ENCODE results near the gene SMPD3. TPM values are rescaled to one million over a fixed set of nuclear protein-coding genes. Genes with fewer than 3 reads are reported as not detected.

Gene SMPD3
- total and polyA plus RNA-seq, 7 donors = 0.04 to 0.21 (median 0.08) TPM

DNA sequence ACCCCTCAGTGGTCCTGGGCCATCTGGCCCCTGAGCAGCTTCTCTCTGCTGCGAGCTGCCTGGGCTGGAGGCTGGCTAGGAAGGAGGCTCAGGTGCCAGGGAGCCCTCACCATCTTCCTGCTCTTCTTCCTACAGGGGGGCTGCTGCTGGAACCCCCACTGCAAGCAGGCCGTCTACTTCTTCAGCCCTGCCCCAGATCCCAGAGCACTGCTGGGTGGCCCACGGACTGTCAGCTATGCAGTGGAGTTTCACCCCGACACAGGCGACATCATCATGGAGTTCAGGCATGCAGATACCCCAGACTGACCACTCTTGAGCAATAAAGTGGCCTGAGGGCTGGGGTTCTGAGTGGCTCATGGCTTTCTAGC, 91.4 kb downstream of the SMPD3 start:
- H3K4me3 ChIP-seq = no peak overlapping the region
- peaks cover 6 to 88% of the 10 kb centered on the region in 2 donors for H3K36me3 ChIP-seq (ENCODE audit: insufficient read depth in 1 of 2, low read depth in 1 of 2)
- intact Hi-C loops (cut with DNase I) = no loop called here
- H3K27me3 ChIP-seq (ENCODE audit: insufficient read depth in 3 of 3, low read length in 2 of 3) = no peaks in the 10 kb centered on the region
- no peaks in the 10 kb centered on the region for H3K9me3 ChIP-seq
- ATAC-seq (no peak), DNase-seq (no peak)
- no peak overlapping the region for H3K27ac ChIP-seq
- 90 to 97% (median 91%) methylated on average over 5 of the region's 5 CpGs for WGBS, 3 donors
- TF ChIP-seq, protein P1, sequence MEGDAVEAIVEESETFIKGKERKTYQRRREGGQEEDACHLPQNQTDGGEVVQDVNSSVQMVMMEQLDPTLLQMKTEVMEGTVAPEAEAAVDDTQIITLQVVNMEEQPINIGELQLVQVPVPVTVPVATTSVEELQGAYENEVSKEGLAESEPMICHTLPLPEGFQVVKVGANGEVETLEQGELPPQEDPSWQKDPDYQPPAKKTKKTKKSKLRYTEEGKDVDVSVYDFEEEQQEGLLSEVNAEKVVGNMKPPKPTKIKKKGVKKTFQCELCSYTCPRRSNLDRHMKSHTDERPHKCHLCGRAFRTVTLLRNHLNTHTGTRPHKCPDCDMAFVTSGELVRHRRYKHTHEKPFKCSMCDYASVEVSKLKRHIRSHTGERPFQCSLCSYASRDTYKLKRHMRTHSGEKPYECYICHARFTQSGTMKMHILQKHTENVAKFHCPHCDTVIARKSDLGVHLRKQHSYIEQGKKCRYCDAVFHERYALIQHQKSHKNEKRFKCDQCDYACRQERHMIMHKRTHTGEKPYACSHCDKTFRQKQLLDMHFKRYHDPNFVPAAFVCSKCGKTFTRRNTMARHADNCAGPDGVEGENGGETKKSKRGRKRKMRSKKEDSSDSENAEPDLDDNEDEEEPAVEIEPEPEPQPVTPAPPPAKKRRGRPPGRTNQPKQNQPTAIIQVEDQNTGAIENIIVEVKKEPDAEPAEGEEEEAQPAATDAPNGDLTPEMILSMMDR (IDR thresholded peaks at IDR 0.05) = no peak
- no peaks in the 10 kb centered on the region for H3K4me1 ChIP-seq

DNA sequence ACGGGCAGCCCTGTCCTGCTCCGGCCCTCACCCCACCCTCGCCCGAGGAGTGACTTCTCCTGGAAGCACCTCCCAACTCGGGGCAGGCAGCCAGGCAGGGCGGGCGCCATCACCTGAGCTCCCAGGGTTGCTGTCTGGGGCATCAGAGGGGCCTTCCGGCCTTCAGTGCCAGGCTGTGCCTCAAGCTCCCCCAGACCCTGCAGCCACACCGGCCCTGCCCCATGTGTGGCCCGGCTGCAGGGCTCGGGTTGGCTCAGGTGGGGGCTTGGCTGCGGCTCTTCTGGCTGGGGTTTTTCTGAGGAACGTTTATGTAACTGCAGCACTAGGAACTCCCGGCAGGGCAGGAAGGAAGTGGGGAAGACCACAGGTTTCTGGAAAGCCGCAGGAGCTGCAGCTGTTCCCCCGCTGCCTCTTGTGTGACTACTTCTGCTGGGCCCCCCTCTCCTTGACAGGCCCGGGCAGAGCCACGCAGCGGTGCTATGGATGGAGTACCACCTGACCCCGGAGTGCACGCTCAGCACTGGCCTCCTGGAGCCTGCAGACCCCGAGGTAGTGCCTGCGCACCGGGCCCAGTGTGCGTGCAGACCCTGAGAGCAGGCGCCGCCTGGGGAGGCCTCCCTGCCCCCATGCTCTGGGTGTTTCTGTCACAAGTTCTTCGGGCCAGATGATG, 91.9 kb downstream of the SMPD3 start:
- intact Hi-C loops (cut with DNase I) = no loop called here
- peaks cover 6 to 93% of the 10 kb centered on the region in 2 donors for H3K36me3 ChIP-seq (ENCODE audit: insufficient read depth in 1 of 2, low read depth in 1 of 2)
- no peaks in the 10 kb centered on the region for H3K27me3 ChIP-seq (ENCODE audit: insufficient read depth in 3 of 3, low read length in 2 of 3)
- ATAC-seq (no peak), DNase-seq (no peak)
- H3K4me1 ChIP-seq = no peaks in the 10 kb centered on the region
- TF ChIP-seq, protein P1 (IDR thresholded peaks at IDR 0.05) = no peak
- H3K4me3 ChIP-seq = no peak overlapping the region
- no peak overlapping the region for H3K27ac ChIP-seq
- no peaks in the 10 kb centered on the region for H3K9me3 ChIP-seq
- WGBS, 3 donors = 73 to 85% (median 76%) methylated on average over 27 to 28 of the region's 28 CpGs

DNA sequence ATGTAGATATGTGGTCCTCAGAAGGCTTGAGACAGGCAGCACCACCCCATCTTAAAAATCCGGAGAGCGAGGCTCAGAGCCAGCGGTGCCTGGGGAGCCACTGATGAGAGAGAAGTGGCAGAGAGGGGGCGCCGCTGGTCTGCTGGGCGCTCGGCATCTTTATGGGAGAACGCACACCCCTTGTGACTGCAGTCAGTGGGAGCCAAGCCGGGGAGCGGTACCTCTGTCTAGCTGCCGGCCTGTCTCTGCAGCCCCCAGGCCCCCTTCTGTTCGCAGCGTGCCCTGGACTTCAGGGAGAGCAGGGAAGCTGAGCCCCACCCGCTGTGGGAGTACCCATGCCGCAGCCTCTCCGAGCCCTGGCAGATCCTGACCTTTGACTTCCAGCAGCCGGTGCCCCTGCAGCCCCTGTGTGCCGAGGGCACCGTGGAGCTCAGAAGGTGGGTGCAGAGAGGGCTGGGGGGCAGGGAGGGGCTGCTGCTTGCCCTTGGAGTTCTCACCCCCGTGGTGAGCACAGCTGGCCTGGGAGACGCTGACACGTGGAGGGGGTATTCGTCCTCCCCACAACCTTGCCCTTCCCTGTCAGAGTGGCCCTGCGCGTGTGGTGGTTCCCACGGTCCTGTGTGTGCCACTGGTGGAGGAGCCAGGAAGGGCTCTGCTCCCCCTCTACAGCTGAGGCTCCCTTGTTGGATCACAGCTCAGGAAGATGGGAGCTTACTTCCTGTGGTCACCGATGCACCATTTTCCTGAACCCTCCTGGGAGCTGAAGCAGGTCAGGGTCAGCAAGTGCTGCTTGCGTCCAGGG, 92.7 kb downstream of the SMPD3 start:
- ATAC-seq (no peak), DNase-seq (no peak)
- no peaks in the 10 kb centered on the region for H3K27me3 ChIP-seq (ENCODE audit: insufficient read depth in 3 of 3, low read length in 2 of 3)
- H3K4me1 ChIP-seq = no peaks in the 10 kb centered on the region
- intact Hi-C loops (cut with DNase I) = no loop called here
- H3K27ac ChIP-seq = no peak overlapping the region
- H3K4me3 ChIP-seq = no peak overlapping the region
- TF ChIP-seq, protein P1 (IDR thresholded peaks at IDR 0.05) = no peak
- 84 to 86% (median 84%) methylated on average over 28 of the region's 28 CpGs for WGBS, 3 donors
- H3K36me3 ChIP-seq (ENCODE audit: insufficient read depth in 1 of 2, low read depth in 1 of 2) = peaks cover 6 to 96% of the 10 kb centered on the region in 2 donors
- no peaks in the 10 kb centered on the region for H3K9me3 ChIP-seq

DNA sequence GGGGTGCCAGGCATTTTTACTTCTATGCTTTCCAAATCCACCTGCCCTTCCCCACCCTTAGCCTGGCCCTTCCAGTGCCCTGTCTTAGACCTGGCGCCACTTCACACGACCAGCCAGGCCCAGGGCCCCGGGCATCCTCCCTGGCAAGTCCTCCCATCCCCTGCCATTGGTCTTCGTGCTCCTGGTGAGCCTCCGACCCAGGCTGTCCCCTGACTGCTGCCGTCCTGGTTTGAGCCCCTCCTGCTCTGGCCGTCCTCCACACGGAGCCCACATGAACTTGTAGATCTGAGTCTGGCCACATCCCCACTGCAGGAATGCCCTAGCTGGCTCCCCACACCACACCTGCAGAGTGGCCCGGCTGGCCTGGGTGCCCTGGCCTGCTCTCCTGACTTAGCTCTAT, 93.5 kb downstream of the SMPD3 start:
- intact Hi-C loops (cut with DNase I) = no loop called here
- DNase-seq (no peak), ATAC-seq (no peak)
- peaks cover 6 to 98% of the 10 kb centered on the region in 2 donors for H3K36me3 ChIP-seq (ENCODE audit: insufficient read depth in 1 of 2, low read depth in 1 of 2)
- H3K9me3 ChIP-seq = no peaks in the 10 kb centered on the region
- H3K4me1 ChIP-seq = no peaks in the 10 kb centered on the region
- 89 to 92% (median 91%) methylated on average over 9 of the region's 9 CpGs for WGBS, 3 donors
- TF ChIP-seq, protein P1 (IDR thresholded peaks at IDR 0.05) = no peak
- no peaks in the 10 kb centered on the region for H3K27me3 ChIP-seq (ENCODE audit: insufficient read depth in 3 of 3, low read length in 2 of 3)
- no peak overlapping the region for H3K4me3 ChIP-seq
- no peak overlapping the region for H3K27ac ChIP-seq
